Measurements from ENCODE around the gene PLEKHG4B.
"Not testable (repeated sequence)": the region's sequence is repeated elsewhere in the genome, so short reads cannot be mapped to it uniquely, and the experiment has no call there.

PLEKHG4B gene

DNA sequence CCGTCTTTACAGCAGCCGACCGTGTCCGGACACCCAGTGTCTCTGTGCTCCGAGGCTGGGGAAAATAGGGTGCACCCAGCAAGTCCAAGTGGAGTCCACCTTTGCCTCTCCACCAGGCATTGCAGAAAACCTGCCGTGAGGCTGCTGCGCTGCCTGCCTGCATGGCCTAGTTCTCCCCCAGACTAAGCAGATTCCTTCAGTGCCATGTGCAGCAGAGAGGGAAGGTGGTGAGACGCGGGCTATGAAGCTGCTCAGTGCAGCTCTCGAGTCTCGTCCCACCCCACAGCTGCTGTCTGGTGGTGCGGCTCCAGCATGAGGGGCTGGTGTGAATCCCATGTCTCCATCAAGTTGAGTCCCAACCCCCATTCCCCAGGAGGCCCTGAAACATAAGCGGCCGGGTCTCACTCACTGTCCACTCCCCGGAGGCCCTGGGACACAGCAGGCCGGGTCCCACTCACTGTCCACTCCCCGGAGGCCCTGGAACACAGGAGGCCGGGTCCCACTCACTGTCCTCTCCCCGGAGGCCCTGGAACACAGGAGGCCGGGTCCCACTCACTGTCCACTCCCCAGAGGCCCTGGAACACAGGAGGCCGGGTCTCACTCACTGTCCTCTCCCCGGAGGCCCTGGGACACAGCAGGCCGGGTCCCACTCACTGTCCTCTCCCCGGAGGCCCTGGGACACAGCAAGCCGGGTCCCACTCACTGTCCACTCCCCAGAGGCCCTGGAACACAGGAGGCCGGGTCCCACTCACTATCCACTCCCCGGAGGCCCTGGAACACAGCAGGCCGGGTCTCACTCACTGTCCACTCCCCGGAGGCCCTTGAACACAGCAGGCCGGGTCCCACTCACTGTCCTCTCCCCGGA is 19.4 kb upstream of the PLEKHG4B start:
- peaks cover 11% of the 10 kb centered on the region for H3K27me3 Mint-ChIP-seq
- not testable (repeated sequence) for H3K4me1 Mint-ChIP-seq (ENCODE audit: low read depth); H3K4me3 Mint-ChIP-seq; H3K36me3 Mint-ChIP-seq; H3K9me3 Mint-ChIP-seq (ENCODE audit: low read depth); H3K27ac Mint-ChIP-seq

DNA sequence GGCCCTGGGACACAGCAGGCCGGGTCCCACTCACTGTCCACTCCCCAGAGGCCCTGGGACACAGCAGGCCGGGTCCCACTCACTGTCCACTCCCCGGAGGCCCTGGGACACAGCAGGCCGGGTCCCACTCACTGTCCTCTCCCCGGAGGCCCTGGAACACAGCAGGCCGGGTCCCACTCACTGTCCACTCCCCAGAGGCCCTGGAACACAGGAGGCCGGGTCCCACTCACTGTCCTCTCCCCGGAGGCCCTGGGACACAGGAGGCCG is 18.9 kb upstream of the PLEKHG4B start:
- H3K9me3 Mint-ChIP-seq (ENCODE audit: low read depth); H3K27ac Mint-ChIP-seq; H3K4me3 Mint-ChIP-seq; H3K27me3 Mint-ChIP-seq; H3K4me1 Mint-ChIP-seq (ENCODE audit: low read depth); H3K36me3 Mint-ChIP-seq: not testable (repeated sequence)

DNA sequence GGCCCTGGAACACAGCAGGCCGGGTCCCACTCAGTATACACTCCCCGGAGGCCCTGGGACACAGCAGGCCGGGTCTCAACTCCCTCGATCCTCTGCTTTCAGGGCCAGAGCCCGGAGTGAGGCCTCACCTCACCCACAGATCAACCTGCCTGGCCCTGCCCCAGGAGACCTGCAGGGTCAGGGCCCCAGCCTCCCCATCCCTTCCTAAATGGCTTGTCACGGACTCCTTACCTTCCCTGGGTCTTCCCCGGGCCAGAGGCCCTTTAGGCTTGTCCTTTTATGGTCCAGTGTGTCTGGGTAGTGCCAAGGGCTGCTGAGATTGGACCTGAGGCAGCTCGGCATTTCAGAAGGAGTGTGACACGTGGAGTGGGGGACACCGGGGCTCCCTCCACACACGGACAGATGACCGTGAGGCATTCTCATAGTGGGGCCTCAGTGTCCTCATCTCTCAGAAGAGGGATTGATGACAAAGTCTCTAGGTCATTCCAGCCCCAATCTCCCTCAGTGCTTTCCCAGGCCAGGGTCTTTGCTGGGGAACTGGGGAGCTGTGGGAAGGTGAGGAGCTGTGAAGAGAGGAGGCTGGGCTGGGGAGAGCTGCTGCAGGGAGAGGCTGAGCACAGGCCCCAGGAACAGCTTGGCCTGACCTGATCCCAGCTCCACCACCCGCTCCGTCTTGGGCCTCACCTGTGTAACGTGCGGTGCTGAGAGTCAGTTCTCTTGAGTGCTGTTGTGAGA is 18.0 kb upstream of the PLEKHG4B start:
- Mint-ChIP-seq H3K36me3 (no peaks in the 10 kb centered on the region), H3K9me3 (ENCODE audit: low read depth) (no peaks in the 10 kb centered on the region), H3K27ac (no peak overlapping the region), H3K4me1 (ENCODE audit: low read depth) (no peaks in the 10 kb centered on the region), H3K27me3 (peaks cover 4% of the 10 kb centered on the region), H3K4me3 (no peak overlapping the region)

DNA sequence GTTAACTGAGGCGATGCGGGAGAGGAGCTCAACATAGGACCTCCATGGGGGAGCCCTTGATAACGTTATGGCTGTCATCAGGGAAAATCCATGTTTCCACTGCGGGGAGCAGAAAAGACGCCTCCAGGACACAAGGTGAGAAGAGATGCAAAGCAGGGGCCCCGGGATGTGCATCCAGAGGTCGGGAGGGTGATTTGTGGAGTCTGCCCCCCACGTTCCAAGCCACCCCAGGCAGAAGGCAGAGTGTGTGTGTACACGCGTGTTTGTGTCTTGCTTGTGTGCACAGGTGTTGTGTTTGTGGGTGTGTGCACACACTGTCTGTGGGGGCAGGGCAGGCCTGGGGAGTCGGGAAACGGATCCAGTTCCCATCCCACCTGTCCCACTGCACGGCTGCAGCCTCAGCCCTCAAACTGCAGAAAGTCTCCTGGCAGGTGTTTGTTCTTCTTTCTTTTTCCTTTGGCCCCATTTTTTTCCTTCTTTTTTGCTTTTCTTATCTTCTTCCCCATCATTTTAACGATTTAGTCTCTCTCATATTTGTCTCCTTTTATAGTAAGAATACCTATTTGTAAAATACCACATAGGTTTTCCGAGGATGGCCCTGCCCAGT is 17.4 kb upstream of the PLEKHG4B start:
- no peak overlapping the region for H3K27ac Mint-ChIP-seq
- no peaks in the 10 kb centered on the region for H3K9me3 Mint-ChIP-seq (ENCODE audit: low read depth)
- no peaks in the 10 kb centered on the region for H3K27me3 Mint-ChIP-seq
- no peaks in the 10 kb centered on the region for H3K4me1 Mint-ChIP-seq (ENCODE audit: low read depth)
- no peaks in the 10 kb centered on the region for H3K36me3 Mint-ChIP-seq
- H3K4me3 Mint-ChIP-seq = no peak overlapping the region

DNA sequence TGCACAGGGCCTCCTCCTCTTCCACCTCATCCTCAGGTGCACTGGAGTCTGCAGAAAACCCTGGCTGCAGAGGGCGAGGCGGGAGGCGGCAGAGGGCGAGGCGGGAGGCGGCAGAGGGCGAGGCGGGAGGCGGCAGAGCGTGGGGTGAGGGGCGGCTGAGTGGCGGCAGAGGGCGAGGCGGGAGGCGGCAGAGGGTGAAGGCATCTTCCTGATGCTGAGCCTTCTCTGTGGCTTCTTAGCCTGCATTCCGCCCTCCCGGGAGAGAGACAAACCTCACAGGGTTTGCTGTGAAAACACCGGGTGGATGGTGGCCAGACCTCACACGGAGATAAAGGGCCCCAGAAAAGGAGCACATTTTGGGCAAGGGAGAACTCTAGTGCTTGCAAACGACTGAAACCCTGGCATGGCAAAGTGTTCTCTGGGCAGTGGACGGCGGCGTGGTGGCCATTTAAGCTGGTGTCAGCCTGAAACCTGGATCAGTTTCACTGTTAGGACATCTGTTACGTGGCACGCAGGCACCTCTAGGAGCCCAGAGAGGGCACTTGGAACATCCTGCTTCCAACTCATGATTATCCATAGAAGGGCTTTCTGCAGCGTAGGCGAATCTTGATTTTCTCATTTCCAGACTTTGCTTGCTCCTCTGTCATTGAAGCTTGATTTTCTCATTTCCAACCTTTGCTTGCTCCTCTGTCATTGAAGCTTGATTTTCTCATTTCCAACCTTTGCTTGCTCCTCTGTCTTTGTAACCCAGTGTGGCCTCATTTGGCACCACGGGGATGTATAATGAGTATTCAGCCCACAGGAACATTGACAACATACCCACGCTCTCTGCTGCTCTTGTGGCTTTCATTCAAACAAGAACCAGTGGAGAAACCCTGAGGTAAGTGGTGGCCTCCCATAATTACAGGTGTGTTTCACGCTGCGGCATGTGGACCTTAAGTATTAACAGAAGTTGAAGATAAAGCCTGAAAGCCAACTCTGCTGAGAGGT is 16.3 kb upstream of the PLEKHG4B start:
- Mint-ChIP-seq H3K27ac (no peak overlapping the region), H3K4me1 (ENCODE audit: low read depth) (no peaks in the 10 kb centered on the region), H3K4me3 (no peak overlapping the region)

DNA sequence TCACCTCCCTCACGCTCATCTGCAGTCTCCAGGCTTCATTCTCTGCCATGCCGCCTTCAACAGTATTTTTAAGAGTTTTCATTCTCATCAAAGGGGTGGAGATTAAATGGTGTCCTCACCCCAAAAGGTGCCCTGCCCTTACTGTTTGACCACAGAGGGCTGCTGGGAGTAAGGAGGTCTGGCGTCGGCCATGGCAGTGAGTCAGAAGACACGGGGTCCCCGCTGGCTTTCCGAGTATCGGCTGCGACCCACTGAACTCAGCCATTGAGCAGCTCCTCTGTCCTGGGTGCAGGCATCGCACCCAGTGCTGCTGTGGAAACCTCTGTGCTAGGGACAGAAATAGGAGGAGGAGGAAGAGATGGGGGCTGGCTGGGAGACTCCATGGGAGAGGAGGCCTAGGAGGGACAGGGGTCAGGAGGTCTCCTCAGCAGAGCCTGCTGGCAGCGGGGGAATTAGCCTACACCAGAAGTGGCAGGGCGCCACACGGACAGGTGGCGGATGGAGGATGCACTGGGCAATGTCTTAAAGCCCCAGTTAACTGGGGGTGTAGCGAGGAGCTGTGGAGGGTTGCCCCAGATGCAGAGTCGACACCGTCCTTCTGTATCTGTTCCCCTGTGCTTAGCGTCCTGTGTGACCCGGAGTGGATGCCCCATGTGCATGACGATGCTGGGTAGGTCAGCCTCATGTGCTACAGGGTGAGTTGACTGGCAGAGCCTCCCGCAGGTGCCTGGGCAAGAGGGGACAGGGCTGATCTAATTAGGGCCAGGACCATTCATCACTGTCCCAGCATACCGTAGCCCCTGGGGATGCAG is 15.4 kb upstream of the PLEKHG4B start:
- Mint-ChIP-seq H3K36me3 (no peaks in the 10 kb centered on the region), H3K4me1 (ENCODE audit: low read depth) (no peaks in the 10 kb centered on the region), H3K9me3 (ENCODE audit: low read depth) (no peaks in the 10 kb centered on the region), H3K27ac (no peak overlapping the region), H3K27me3 (peaks cover 5% of the 10 kb centered on the region), H3K4me3 (no peak overlapping the region)

More for the DNA sequence above, 16.3 kb upstream of the PLEKHG4B start:
- Mint-ChIP-seq H3K36me3 (no peaks in the 10 kb centered on the region), H3K27me3 (peaks cover 3% of the 10 kb centered on the region), H3K9me3 (ENCODE audit: low read depth) (no peaks in the 10 kb centered on the region)

DNA sequence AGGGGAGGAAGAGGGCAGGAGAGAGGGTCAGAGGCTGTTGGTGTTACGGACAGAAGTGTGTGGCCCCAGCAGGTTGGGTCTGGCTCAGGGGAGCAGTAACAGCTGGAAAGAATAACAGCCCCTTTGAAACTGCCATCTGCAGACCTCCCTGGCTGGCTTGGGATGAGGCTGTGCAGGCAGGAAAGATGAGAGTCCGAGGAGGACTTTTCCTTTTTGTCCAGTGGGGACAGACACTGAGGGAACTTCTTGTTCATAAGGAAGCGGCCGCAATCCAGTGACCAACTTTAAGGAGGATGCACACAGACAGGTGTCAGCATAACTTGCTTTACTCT is 14.8 kb upstream of the PLEKHG4B start:
- Mint-ChIP-seq H3K27me3 (peaks cover 5% of the 10 kb centered on the region), H3K27ac (no peak overlapping the region), H3K4me3 (no peak overlapping the region)

DNA sequence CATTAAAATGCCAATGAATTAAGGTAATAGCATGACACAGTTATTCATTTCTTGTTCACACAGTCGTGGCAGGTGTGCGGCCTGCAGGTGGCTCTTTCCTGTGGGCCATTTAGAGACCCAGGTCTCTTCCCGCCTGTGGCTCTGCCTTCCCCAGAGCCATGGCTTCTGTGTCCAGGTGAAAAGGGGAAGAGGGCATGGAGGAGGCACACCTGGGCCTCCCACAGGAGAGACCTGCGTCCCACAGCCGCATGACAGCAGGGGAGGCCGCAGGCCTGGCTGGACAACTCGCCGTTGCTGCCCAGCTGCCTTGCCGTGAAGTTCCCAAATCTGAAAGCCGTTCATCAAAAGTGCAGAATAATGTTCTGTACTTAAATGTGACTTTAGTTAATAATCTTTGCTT is 14.4 kb upstream of the PLEKHG4B start:
- Mint-ChIP-seq H3K36me3 (no peaks in the 10 kb centered on the region), H3K27ac (no peak overlapping the region), H3K27me3 (peaks cover 5% of the 10 kb centered on the region)

More for the DNA sequence above, 14.8 kb upstream of the PLEKHG4B start:
- H3K9me3 Mint-ChIP-seq (ENCODE audit: low read depth) = no peaks in the 10 kb centered on the region
- no peaks in the 10 kb centered on the region for H3K4me1 Mint-ChIP-seq (ENCODE audit: low read depth)
- H3K36me3 Mint-ChIP-seq = no peaks in the 10 kb centered on the region

DNA sequence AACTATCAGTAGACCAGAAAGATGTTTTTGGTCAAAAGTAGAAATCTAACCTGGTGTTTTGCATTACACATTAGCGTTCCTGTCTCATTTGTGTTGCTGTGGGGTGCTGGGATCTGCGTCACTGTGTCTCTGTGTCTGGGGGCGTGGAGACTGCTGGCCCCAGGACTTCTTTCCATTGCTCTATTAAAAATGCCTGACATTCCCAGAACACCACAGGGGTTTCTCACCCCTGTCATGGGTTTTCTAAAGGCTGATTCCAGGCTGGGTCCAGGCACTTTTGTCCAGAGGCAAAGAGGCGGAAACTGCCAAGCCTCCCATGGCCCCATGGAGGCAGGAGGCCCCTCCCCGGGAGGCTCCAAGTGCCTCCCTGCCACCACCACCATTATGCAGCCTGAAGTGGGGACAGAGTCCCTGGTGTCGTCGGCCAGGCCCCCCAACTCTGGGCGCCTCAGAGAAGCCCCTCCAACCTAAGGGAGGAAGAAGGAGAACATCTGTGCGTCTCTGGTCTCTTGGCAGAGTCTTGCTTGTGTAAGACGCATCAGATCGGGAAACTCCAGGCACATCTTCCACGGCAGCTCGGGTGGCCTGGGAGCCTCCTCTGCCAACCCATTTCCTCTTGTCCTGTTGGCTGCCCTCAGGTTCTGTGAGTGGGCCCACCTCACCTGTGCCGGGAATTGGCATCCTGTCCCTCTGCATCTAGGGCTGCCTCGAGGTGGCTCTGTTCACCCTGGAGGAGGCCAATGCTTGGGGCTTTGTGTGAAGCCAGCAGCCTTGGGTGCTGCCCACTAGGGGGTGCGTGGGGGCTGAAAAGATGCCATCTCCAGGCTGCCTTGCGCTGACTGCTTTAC is 13.8 kb upstream of the PLEKHG4B start:
- Mint-ChIP-seq H3K36me3 (no peaks in the 10 kb centered on the region), H3K4me3 (no peak overlapping the region), H3K27me3 (peaks cover 5% of the 10 kb centered on the region), H3K27ac (no peak overlapping the region), H3K4me1 (ENCODE audit: low read depth) (no peaks in the 10 kb centered on the region), H3K9me3 (ENCODE audit: low read depth) (no peaks in the 10 kb centered on the region)

More for the DNA sequence above, 14.4 kb upstream of the PLEKHG4B start:
- H3K9me3 Mint-ChIP-seq (ENCODE audit: low read depth) = no peaks in the 10 kb centered on the region
- H3K4me1 Mint-ChIP-seq (ENCODE audit: low read depth) = no peaks in the 10 kb centered on the region
- H3K4me3 Mint-ChIP-seq = no peak overlapping the region

DNA sequence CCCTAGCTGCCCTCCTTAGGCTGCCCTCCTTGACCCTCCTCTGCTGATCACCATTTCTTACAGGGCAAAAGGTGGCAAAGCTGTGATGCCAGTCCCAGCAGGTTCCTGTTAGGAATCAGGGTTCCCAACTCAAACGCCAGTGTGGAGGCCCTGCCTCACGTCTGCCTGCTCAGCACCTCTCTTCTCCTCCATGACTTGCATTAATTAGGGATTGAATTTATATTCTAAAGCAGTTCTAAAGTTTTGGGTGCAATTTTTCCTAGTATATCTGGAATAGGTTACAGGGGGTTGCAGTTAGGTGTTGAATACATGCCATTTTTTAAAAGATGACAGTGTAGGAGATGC is 13.2 kb upstream of the PLEKHG4B start:
- H3K27me3 Mint-ChIP-seq = peaks cover 5% of the 10 kb centered on the region
- H3K4me3 Mint-ChIP-seq = no peak overlapping the region
- H3K36me3 Mint-ChIP-seq = no peaks in the 10 kb centered on the region
- H3K4me1 Mint-ChIP-seq (ENCODE audit: low read depth) = no peaks in the 10 kb centered on the region
- no peaks in the 10 kb centered on the region for H3K9me3 Mint-ChIP-seq (ENCODE audit: low read depth)
- H3K27ac Mint-ChIP-seq = no peak overlapping the region

DNA sequence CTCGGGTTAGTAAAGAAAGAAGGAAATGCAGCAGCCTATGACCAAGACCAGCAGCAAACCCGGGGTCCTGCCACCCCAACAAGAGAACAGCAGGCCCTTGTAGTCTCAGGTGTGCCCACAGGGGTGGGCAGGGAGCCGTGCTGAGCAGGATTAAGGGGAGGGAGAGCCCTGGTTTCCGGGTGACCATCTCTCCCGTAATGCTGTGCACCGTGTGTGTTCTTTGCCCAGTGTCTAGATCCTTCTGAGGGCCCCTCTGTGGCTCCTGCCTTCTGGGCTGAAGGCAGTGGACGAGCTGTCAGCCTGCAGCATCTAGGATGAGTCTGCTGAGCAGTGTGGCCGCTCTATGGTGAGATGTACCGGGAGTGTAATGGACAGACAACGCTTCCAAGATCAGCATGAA is 12.7 kb upstream of the PLEKHG4B start:
- Mint-ChIP-seq H3K27me3 (peaks cover 5% of the 10 kb centered on the region), H3K4me1 (ENCODE audit: low read depth) (no peaks in the 10 kb centered on the region), H3K9me3 (ENCODE audit: low read depth) (no peaks in the 10 kb centered on the region), H3K27ac (no peak overlapping the region), H3K4me3 (no peak overlapping the region), H3K36me3 (no peaks in the 10 kb centered on the region)

DNA sequence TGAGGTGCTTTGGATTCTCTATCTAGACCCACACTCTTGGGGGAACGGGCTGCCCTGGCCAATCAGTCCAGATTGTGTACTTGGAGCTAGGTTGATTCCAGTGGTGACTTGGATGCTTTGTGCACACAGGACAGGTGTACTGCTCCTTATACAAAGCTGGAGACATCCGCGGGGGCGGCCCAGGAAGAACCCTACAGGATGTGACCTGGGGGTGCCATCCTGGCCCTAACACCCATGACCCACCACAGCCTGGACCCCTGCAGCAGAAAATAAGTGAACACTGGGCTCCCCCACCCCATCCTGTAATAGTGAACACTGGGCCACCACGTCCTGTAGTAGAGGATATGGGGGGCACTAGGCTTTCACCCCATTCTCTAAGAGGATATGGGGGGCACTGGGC is 12.1 kb upstream of the PLEKHG4B start:
- Mint-ChIP-seq H3K4me1 (ENCODE audit: low read depth) (no peaks in the 10 kb centered on the region), H3K27ac (no peak overlapping the region), H3K27me3 (peaks cover 5% of the 10 kb centered on the region), H3K9me3 (ENCODE audit: low read depth) (no peaks in the 10 kb centered on the region), H3K36me3 (no peaks in the 10 kb centered on the region), H3K4me3 (no peak overlapping the region)

DNA sequence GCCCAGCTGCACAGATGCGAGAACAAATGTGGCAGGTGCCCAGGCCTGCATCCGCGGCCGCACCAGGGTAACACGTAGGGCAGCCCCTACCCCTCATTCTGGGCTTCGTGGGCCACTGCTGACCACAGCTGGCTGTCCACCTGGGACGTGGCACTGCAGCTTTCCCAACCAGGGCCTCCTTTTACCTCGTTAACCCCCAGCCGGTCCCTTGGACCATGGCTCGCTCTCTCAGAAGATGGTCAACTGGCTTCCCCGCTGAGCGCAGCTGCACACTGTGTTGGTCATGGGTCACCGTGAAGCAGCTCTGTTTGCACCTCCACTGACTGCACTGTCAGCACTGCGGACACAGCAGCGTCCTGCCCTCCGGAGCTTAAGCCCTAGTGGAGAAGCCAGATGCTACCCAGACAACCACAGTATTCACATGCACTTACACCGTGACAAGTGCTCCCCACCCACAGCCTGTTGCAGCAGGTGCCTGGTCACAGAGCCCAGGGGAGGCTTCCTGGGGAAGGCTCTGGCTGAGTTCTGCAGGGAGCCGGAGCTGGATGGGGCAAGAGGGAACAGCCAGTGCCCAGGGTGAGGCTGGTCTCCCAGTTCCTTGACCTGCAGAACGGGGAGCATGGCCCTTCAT is 10.5 kb upstream of the PLEKHG4B start:
- H3K36me3 Mint-ChIP-seq = no peaks in the 10 kb centered on the region
- H3K4me1 Mint-ChIP-seq (ENCODE audit: low read depth) = no peaks in the 10 kb centered on the region
- H3K27me3 Mint-ChIP-seq = peaks cover 5% of the 10 kb centered on the region
- no peak overlapping the region for H3K27ac Mint-ChIP-seq
- H3K9me3 Mint-ChIP-seq (ENCODE audit: low read depth) = no peaks in the 10 kb centered on the region
- H3K4me3 Mint-ChIP-seq = no peak overlapping the region
